SH-SY5Y (cell line): Measurements from ENCODE around the gene FGF21.

Experiments
- GATA2 ChIP-seq: IDR thresholded peaks from 2 replicates; pipeline ENCODE4 v1.6.1; 2011; ENCODE audit warnings: mild to moderate bottlenecking, low read depth, low read length
- GATA3 ChIP-seq: IDR thresholded peaks from 2 replicates; pipeline ENCODE4 v1.6.1; 2011; ENCODE audit warnings: low read depth, mild to moderate bottlenecking, low read length, moderate library complexity

- no peak for TF ChIP-seq GATA2
- TF ChIP-seq GATA3 = no peak
Measured at GRCh38 chr19:48735031-48735615, 20.2 kb upstream of the FGF21 start.
